Karpas-422 (cell line): ENCODE data around the gene GIMAP6. TPM values are rescaled to one million over a fixed set of nuclear protein-coding genes. Genes with fewer than 3 reads are reported as not detected.
"Not testable (repeated sequence)": the region's sequence is repeated elsewhere in the genome, so short reads cannot be mapped to it uniquely, and the experiment has no call there.

ENCODE experiments used
- DNase-seq: peaks from one replicate; pipeline ENCODE4 v3.0.0-alpha.2; 2015
- H2AFZ ChIP-seq: fragments of 200-600 bp; sonication (generic); 2 replicates; pipeline ENCODE4 v1.6.1; 2014; ENCODE audit warnings: antibody characterized with exemption, low read length, mixed read lengths
- H3K27ac ChIP-seq: fragments of 200-600 bp; sonication (generic); 2 replicates; pipeline ENCODE4 v1.5.1; 2014; ENCODE audit warnings: mild to moderate bottlenecking, low read length, moderate library complexity
- H3K27me3 ChIP-seq: fragments of 200-600 bp; sonication (generic); 2 replicates; pipeline ENCODE4 v1.6.1; 2014; ENCODE audit warnings: low read length, mixed read lengths
- H3K36me3 ChIP-seq: fragments of 200-600 bp; sonication (generic); 2 replicates; pipeline ENCODE4 v1.6.1; 2014; ENCODE audit warnings: low read length, mixed read lengths; ENCODE audit not compliant: insufficient read depth
- H3K4me1 ChIP-seq: fragments of 200-600 bp; sonication (generic); 2 replicates; pipeline ENCODE4 v1.6.1; 2014; ENCODE audit warnings: mild to moderate bottlenecking, low read length, mixed read lengths
- H3K4me2 ChIP-seq: fragments of 200-600 bp; sonication (generic); 2 replicates; pipeline ENCODE4 v1.6.1; 2014; ENCODE audit warnings: low read length, low read depth, mild to moderate bottlenecking; ENCODE audit not compliant: poor library complexity, severe bottlenecking
- H3K4me3 ChIP-seq: fragments of 200-600 bp; sonication (generic); 2 replicates; pipeline ENCODE4 v1.5.1; 2014; ENCODE audit warnings: mild to moderate bottlenecking, antibody characterized with exemption, low read length, mixed read lengths
- H3K79me2 ChIP-seq: fragments of 200-600 bp; sonication (generic); 2 replicates; pipeline ENCODE4 v1.6.1; 2014; ENCODE audit warnings: mild to moderate bottlenecking, low read length, mixed read lengths
- H3K9ac ChIP-seq: fragments of 200-600 bp; sonication (generic); 2 replicates; pipeline ENCODE4 v1.6.0; 2014; ENCODE audit warnings: low read length
- H3K9me2 ChIP-seq: fragments of 200-600 bp; sonication (generic), shearing (Covaris generic); replicated peaks from 2 replicates; pipeline ENCODE4 v1.6.0; 2014; ENCODE audit warnings: mild to moderate bottlenecking, low read length, moderate library complexity; ENCODE audit not compliant: insufficient read depth
- H3K9me3 ChIP-seq: fragments of 300-700, 200-600 bp; sonication (generic); 2 replicates; pipeline ENCODE4 v1.6.1; 2014; ENCODE audit warnings: low read length, mixed read lengths
- H4K20me1 ChIP-seq: fragments of 200-600 bp; sonication (generic); 2 replicates; pipeline ENCODE4 v1.6.1; 2014; ENCODE audit warnings: mild to moderate bottlenecking, antibody characterized with exemption, low read length, low read depth; ENCODE audit not compliant: insufficient read depth
- total RNA-seq: library from RNA; depleted of rRNA; stranded (reverse); fragments of >200 nt; shearing (Covaris generic); gene quantifications from 2 replicates; pipeline ENCODE4 v1.2.3, GENCODE V29; 2014; ENCODE audit warnings: low replicate concordance; rRNA removed

Gene GIMAP6
- total RNA-seq, result not detected in 2 replicates

DNA sequence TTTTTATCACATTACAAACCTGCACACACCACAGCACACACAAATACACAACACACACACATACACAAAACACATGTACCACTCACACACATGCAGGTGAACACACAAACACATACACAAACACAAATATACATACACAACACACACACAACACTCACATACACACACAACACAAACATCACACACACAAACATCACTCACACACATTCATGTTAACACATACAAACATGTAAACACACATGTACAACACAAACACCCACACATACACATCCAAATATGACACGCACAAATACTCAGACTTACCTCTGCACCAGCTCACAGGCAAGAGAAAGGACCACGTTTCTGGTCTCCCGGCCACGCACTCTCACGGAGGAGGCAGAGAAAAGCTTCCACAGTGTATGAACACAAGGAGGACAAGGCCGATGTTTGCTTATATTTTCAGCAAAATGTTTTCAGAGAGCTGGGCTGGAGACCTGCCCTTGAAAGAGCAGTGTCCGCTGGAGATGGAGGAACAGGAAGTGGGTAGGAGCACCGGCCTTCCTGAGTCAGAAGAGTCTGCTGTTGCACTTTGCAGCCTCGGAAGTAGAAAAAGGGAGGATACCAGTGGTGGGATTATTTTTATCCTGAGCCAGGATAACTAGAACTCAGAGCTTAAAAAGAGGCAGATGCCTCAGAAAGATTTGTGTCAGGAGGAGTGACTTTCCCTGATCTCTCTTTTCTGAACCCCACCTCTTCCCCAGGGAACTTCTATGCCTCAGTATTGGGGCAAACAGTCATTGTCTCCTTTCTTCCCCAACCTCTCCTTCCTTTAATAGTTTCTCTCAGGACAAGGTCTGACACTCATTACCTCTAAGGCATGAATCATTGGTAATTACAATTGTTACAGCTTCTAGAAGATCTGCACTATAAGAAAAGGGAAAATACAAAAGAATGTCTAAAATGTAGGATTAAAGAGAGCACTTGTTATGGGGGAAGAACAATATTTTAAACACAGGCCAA is at the start of gene GIMAP6:
Gene GIMAP6, minus strand, starts transcription at position 520 of the 999 bp plus-strand sequence. CDS start 2,243 bp downstream, outside the sequence.
- H3K9ac ChIP-seq, result no peak within 1 kb of the TSS
- H3K9me3 ChIP-seq, result no peaks in the 10 kb centered on the region
- no peak within 1 kb of the TSS for H3K27ac ChIP-seq
- H3K36me3 ChIP-seq, result no peaks in the 10 kb centered on the region
- H3K9me2 ChIP-seq, result no peaks in the 10 kb centered on the region
- H4K20me1 ChIP-seq, result no peaks in the 10 kb centered on the region
- no peak within 1 kb of the TSS for H3K4me3 ChIP-seq
- no peak within 1 kb of the TSS for H2AFZ ChIP-seq
- H3K4me1 ChIP-seq, result no peaks in the 10 kb centered on the region
- DNase-seq, result no peak
- no peak within 1 kb of the TSS for H3K4me2 ChIP-seq
- H3K27me3 ChIP-seq, result no peaks in the 10 kb centered on the region
- H3K79me2 ChIP-seq, result no peaks in the 10 kb centered on the region

DNA sequence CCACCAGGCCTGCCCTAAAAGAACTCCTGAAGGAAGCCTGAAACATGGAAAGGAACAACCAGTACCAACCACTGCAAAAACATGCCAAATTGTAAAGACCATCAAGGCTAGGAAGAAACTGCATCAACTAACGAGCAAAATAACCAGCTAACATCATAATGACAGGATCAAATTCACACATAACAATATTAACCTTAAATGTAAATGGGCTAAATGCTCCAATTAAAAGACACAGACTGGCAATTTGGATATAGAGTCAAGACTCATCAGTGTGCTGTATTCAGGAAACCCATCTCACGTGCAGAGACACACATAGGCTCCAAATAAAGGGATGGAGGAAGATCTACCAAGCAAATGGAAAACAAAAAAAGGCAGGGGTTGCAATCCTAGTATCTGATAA is 48.2 kb upstream of the GIMAP6 start:
- not testable (repeated sequence) for H3K4me2 ChIP-seq, H4K20me1 ChIP-seq, H3K4me3 ChIP-seq, H2AFZ ChIP-seq, H3K4me1 ChIP-seq, H3K27ac ChIP-seq, DNase-seq, H3K9ac ChIP-seq, H3K36me3 ChIP-seq, H3K79me2 ChIP-seq, H3K9me3 ChIP-seq, H3K27me3 ChIP-seq, H3K9me2 ChIP-seq

- not testable (repeated sequence) for H3K36me3 ChIP-seq, H4K20me1 ChIP-seq, H3K27ac ChIP-seq, H3K9me3 ChIP-seq, H3K4me2 ChIP-seq, H3K9me2 ChIP-seq, H3K9ac ChIP-seq, H2AFZ ChIP-seq, H3K79me2 ChIP-seq, H3K4me1 ChIP-seq, DNase-seq, H3K4me3 ChIP-seq, H3K27me3 ChIP-seq
Measured at GRCh38 chr7:150678601-150679000, 46.4 kb upstream of the GIMAP6 start.

GRCh38 chr7:150676854-150677253 is 44.7 kb upstream of the GIMAP6 start:
- not testable (repeated sequence) for H3K4me3 ChIP-seq, H3K4me1 ChIP-seq, H3K9ac ChIP-seq, H3K36me3 ChIP-seq, H2AFZ ChIP-seq, DNase-seq, H3K9me3 ChIP-seq, H3K27ac ChIP-seq, H4K20me1 ChIP-seq, H3K79me2 ChIP-seq, H3K9me2 ChIP-seq, H3K27me3 ChIP-seq, H3K4me2 ChIP-seq

DNA sequence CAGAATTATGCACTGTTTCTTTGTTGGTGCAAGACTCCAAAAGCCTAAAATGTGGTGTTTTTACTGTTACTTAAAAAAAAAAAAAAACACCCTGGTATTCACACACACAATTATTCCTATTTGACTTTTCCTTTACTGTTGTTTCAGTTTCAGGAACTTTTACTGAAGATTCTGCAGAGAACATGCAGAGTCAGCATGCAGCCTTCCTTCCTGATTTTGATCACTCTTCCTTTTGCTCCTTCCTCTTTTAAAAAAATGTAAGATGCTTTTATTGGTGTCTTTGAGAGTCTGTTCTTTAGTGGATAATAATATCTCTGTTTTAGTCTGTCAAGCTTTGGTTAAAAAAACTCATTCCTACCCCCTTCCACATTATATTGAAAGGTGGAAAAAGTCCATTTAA is 44.1 kb upstream of the GIMAP6 start:
- not testable (repeated sequence) for H3K36me3 ChIP-seq, H3K4me3 ChIP-seq, H3K9me2 ChIP-seq, H3K27me3 ChIP-seq, H3K9me3 ChIP-seq, H3K79me2 ChIP-seq, H3K4me2 ChIP-seq, H2AFZ ChIP-seq, DNase-seq, H3K9ac ChIP-seq, H3K27ac ChIP-seq, H4K20me1 ChIP-seq, H3K4me1 ChIP-seq

GRCh38 chr7:150675714-150676113 is 43.5 kb upstream of the GIMAP6 start:
- Histone ChIP-seq H3K79me2 (no peaks in the 10 kb centered on the region), H3K4me1 (no peaks in the 10 kb centered on the region), H3K9me2 (no peaks in the 10 kb centered on the region), H3K27ac (no peak overlapping the region), H4K20me1 (no peaks in the 10 kb centered on the region), H3K9me3 (no peaks in the 10 kb centered on the region), H3K36me3 (no peaks in the 10 kb centered on the region), H3K9ac (no peak overlapping the region), H3K27me3 (no peaks in the 10 kb centered on the region), H2AFZ (no peak overlapping the region), H3K4me3 (no peak overlapping the region), H3K4me2 (no peak overlapping the region)
- no peak for DNase-seq

- not testable (repeated sequence) for H2AFZ ChIP-seq, H3K9me2 ChIP-seq, H3K27me3 ChIP-seq, H3K4me3 ChIP-seq, H3K27ac ChIP-seq, H4K20me1 ChIP-seq, H3K9ac ChIP-seq, H3K36me3 ChIP-seq, H3K9me3 ChIP-seq, DNase-seq, H3K4me2 ChIP-seq, H3K4me1 ChIP-seq, H3K79me2 ChIP-seq
Measured at GRCh38 chr7:150671798-150672585, 39.8 kb upstream of the GIMAP6 start.

GRCh38 chr7:150668977-150669376 is 36.8 kb upstream of the GIMAP6 start:
- Histone ChIP-seq H4K20me1 (no peaks in the 10 kb centered on the region), H3K4me3 (no peak overlapping the region), H3K27ac (no peak overlapping the region), H3K27me3 (no peaks in the 10 kb centered on the region), H3K9me3 (no peaks in the 10 kb centered on the region), H3K4me2 (no peak overlapping the region), H3K36me3 (no peaks in the 10 kb centered on the region), H3K9ac (no peak overlapping the region), H3K4me1 (no peaks in the 10 kb centered on the region), H3K79me2 (no peaks in the 10 kb centered on the region), H2AFZ (no peak overlapping the region), H3K9me2 (no peaks in the 10 kb centered on the region)
- DNase-seq, result no peak
